ENCODE data around the gene GRM3.

GRM3 gene

GRCh38 chr7:86660950-86661462 lies 17.3 kb downstream of the GRM3 start:
- DNase-seq (ENCODE audit: low read depth in 2 of 2): no peak
- TF ChIP-seq CTCF (IDR thresholded peaks at IDR 0.05; ENCODE audit: low read depth, low read length): no peak
- no peak overlapping the region for H3K4me3 ChIP-seq (replicated peaks in 1 of 2; ENCODE audit: low read depth in 2 of 2, low read length in 2 of 2)

GRCh38 chr7:86664486-86664885 lies 20.8 kb downstream of the GRM3 start:
- no peak overlapping the region for H3K4me3 ChIP-seq (replicated peaks in 1 of 2; ENCODE audit: low read depth in 2 of 2, low read length in 2 of 2)
- no peak for TF ChIP-seq CTCF (IDR thresholded peaks at IDR 0.05; ENCODE audit: low read depth, low read length)
- DNase-seq (ENCODE audit: low read depth in 2 of 2): no peak

GRCh38 chr7:86664991-86665390 lies 21.3 kb downstream of the GRM3 start:
- DNase-seq (ENCODE audit: low read depth in 2 of 2): no peak
- no peak for TF ChIP-seq CTCF (IDR thresholded peaks at IDR 0.05; ENCODE audit: low read depth, low read length)
- H3K4me3 ChIP-seq (replicated peaks in 1 of 2; ENCODE audit: low read depth in 2 of 2, low read length in 2 of 2): no peak overlapping the region

- no peak for DNase-seq (ENCODE audit: low read depth in 2 of 2)
- H3K4me3 ChIP-seq (replicated peaks in 1 of 2; ENCODE audit: low read depth in 2 of 2, low read length in 2 of 2): no peak overlapping the region
- no peak for TF ChIP-seq CTCF (IDR thresholded peaks at IDR 0.05; ENCODE audit: low read depth, low read length)
Observed at GRCh38 chr7:86665669-86666068, 22.0 kb downstream of the GRM3 start.

GRCh38 chr7:86667732-86668131 lies 24.0 kb downstream of the GRM3 start:
- H3K4me3 ChIP-seq (replicated peaks in 1 of 2; ENCODE audit: low read depth in 2 of 2, low read length in 2 of 2): no peak overlapping the region
- no peak for DNase-seq (ENCODE audit: low read depth in 2 of 2)
- TF ChIP-seq CTCF (IDR thresholded peaks at IDR 0.05; ENCODE audit: low read depth, low read length): no peak

- no peak for DNase-seq (ENCODE audit: low read depth in 2 of 2)
- no peak for TF ChIP-seq CTCF (IDR thresholded peaks at IDR 0.05; ENCODE audit: low read depth, low read length)
- no peak overlapping the region for H3K4me3 ChIP-seq (replicated peaks in 1 of 2; ENCODE audit: low read depth in 2 of 2, low read length in 2 of 2)
Observed at GRCh38 chr7:86668315-86668714, 24.6 kb downstream of the GRM3 start.

- no peak for DNase-seq (ENCODE audit: low read depth in 2 of 2)
- H3K4me3 ChIP-seq (replicated peaks in 1 of 2; ENCODE audit: low read depth in 2 of 2, low read length in 2 of 2): no peak overlapping the region
- TF ChIP-seq CTCF (IDR thresholded peaks at IDR 0.05; ENCODE audit: low read depth, low read length): no peak
Observed at GRCh38 chr7:86687831-86688230, 44.1 kb downstream of the GRM3 start.

Data from cardiac fibroblast (primary cell).